Stimulated activated CD4-positive, alpha-beta T cell treated with anti-CD3 and anti-CD28 coated beads, Interleukin-4, amount 100 ng/mL, for 24 hours (primary cell): Measurements from ENCODE around the gene TFG.

Source experiments
- DNase-seq: peaks from one replicate; pipeline ENCODE4 v3.0.0-alpha.2; 2020

TFG gene

DNA sequence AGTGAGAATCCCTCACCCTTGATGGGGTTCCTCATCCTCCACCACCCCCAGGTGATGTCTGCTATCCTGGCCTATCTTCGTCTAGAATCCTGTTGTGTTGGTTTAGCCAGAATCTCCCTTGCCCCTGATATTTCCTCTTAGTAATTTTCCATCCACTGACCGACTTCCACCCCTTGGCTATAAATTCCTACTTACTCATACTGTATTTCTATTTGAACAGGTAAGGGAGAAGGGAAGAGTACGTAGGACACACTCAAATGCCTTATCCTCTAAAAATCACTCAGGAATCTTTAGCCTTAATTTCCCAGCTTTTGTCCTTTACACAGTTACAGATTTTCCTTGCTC is 678 bp upstream of the TFG start:
- no peak for DNase-seq

DNA sequence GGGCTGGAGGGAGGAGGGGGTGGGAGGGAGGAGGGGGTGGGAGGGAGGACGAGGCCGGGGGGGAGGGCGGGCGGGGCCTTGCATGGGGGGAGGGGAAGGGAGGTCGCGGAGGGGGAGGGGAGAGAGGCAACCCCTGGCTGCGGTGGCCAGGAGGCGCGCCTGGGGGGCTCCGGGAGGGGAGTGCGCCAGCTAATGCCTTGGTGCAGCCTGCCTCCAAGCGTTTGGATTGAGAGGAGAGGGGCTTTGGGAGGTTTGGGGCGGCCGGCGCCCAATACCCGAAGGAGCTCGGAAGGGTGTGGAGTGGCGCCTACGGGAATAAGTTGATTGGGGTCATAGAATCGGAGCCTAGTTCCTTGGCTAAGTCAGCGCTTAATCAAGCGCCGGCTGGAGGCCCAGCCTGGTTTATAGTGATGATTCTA is 557 bp downstream of the TFG start:
- peak; percentile 40 for DNase-seq

DNA sequence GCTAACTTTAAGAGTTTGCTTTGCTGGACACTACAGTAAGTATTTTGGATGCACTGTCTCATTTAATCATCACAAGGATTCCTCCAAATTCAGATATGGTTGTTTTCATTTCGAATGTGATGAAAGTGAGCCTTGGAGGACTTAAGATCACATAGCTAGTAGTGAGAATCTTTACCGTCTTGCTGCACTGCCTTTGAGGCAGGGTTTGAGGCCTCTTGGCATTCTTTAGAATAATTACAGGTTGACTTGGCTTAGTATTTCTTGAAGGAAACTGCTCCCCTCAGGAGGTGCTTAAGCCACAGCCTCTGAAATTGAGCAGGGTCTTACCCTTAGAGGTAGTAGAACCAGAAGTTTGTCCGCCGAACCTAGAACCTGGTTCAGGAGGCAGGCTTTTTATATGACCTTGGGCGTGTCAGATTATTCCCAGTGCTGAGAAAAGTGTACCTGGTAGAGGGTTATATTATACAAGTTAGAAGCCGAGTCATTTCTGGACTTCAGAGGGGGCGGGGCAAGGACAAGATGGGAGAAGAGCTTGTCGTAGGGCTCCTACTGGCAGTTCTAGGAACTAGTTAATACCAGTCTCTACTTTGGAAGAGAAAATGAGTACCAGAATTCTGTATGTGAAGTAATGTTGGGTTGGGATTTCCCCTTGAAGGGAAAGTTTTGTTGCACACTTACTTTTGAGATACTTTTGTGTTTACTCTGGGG is 1.1 kb downstream of the TFG start:
- peak; percentile 79 for DNase-seq

DNA sequence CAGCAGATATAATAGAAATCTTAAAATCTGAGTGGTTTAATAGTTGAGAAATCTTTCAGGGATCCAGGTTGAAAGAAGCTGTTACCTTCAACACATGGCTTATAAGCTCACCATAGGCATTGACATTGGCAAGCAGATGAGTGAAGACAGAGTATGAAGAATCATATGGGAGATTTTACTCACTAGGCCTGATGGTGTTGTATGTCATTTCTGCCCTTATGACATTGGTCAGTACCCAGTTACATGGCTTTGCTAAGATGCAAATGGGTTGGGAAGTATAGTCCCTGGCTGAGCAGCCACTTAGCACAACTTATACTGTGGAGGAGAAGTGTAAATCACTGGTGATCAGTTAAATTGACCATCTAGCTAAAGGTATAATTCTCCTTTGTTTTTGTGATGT is 5.9 kb downstream of the TFG start:
- DNase-seq: no peak

DNA sequence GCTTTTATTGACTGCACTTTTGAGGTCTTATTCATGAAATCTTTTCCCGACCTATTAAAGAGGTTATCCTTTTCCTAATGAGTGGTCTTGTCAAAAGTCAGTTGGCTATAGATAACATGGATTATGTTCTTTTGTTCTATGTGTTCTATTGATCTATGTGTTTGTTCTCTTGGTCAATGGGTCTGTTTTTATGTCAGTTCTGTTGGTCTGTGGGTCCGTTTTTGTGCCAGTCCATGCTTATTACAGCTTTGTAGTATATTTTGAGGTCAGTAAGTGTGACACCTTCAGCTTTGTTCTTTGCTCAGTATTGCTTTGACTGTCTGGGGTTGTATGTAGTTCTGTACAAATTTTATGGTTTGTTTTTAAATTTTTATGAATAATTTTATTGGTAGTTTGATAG is 7.8 kb downstream of the TFG start:
- DNase-seq: no peak

DNA sequence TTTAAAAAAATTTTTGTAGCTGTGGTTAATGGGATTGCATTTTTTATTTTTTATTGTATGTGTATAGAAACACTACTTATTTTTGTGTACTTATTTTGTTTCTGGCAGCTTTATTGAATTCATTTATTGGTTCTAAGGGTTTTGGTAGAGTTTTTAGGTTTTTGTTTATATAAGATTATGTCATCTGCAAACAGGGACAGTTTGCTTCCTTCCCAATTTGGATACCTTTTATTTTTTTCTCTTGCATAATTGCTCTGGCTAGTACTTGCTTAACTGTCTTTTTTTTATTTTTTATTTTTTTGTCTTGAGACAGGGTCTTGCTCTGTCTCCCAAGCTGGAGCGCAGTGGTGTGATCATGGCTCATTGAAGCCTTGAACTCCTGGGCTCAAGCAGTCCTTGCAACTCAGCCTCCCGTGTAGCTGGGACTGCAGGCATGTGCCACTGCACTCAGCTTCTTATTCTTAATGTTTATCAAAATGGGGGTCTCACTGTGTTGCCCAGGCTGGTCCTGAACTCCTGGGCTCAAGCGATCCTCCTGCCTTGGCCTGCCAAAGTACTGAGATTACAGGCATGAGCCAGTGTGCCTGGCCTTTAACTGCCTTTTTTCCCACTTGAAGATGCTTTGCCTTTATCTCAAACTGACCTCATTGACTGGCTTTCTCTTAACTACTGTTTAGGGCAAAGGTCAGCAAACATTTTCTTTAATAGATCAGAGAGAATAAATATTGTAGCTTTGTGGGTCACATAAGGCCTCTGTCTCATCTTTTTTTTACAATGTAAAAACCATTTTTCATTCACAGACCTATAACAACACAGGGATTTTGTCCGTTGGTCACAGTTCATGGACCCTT is 8.6 kb downstream of the TFG start:
- no peak for DNase-seq

DNA sequence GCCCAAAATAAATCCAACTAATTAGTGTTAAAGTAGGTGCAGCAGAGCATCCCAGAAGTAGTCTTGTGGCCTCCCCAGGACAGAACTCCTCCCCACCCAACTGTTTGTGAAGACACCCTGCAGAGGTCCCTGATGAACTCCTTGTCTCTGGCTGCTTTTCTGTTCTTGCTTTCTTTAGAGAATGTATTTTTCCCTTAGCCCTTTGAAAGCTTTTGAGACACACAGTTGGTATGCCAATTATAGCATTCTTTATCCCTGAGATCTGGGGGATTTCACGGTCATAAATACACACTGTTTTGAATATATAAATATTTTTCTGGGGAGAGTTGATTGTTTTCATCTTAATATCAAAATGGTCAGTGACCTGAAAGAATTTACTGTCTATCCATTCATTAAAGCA is 9.8 kb downstream of the TFG start:
- DNase-seq: no peak

DNA sequence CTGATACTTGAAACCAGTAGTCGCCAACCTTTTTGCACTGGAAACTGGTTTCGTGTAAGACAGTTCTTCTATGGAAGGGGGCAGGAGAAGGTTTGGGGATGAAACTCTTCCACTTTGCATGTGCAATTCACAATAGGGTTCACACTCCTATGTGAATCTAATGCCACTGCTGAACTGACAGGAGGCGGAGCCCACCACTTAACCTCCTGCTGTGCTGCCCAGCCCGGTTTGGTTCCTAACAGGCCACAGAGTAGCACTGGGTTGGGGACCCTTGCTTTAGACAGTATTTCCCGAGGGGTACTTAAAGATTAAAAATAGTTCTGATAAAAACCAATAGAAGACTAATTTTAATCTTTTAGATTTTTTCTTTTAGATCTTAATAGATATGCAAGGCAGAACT is 11.1 kb downstream of the TFG start:
- DNase-seq: no peak

DNA sequence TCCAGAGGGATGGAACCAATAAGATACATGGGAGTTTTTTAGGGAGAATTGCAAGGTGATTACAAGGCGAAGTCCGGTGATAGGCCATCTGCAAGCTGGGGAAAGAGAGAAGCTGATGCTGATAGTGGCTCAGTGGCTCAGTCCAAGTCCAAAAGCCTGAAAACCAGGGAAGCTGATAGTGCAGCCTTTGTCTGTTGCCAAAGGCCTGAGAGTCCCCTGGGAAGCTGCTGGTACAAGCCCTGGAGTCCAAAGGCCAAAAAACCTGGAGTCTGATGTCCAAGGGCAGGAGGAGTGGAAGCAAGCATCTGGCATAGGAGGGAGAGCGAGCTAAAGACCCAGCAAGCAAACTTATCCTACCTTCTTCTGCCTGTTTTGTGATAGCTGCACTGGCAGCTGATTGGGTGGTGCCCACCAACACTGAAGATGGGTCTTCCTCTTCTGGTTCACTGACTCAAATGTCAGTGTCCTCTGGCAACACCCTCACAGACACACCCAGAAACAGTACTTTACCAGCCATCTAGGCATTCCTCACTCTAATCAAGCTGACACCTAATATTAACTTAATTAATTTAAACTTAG is 16.7 kb downstream of the TFG start:
- no peak for DNase-seq

DNA sequence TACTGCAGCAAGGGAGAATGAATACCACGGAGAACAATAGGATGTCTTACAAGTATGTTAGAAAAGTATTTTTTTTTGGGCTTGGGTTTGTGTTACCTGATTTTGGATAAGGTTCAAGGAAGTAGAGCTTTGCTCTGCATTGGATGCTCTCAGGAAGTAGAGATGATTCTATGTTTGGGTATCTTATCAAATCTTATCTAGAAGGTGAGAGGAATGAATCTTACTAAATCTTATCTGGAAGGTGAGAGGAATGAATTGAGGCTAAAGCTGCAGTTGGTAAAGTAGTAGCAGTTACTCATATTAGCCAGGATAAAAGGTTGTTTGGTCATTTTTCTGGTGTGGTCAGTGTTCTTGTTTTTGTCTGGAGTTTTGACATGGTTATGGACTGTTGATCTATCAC is 17.4 kb downstream of the TFG start:
- DNase-seq: no peak

DNA sequence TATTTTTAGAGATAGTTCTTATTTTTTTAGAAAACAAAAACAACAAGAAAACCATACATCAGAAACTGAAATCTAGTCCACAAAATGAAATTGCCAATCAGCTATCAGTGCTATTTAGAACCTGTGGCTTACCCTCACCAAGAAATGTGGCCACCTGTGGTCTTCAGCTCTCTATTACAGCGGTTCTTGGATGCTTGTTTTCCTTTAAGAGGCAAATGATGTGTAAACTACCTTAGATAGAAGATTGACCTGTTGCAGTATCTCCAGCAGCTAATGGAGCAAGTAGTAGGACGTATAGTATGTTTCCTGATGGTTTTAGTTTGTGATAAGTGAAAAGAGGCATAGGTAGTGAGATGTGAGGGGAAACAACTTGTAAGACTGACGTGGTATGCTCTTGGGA is 21.2 kb downstream of the TFG start:
- no peak for DNase-seq

DNA sequence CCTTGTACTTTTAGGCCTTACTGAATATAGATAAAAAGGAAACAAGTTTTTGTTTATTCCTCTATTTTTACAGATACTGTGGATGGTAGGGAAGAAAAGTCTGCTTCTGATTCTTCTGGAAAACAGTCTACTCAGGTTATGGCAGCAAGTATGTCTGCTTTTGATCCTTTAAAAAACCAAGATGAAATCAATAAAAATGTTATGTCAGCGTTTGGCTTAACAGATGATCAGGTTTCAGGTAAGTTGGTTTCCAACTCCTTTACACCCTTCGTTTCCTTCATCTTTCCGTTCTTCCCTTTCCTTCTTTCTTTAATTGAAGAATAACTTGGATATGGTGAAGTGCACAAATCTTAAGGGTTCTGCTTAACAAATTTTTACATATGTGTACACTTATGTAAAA is 23.1 kb downstream of the TFG start:
- DNase-seq: no peak

DNA sequence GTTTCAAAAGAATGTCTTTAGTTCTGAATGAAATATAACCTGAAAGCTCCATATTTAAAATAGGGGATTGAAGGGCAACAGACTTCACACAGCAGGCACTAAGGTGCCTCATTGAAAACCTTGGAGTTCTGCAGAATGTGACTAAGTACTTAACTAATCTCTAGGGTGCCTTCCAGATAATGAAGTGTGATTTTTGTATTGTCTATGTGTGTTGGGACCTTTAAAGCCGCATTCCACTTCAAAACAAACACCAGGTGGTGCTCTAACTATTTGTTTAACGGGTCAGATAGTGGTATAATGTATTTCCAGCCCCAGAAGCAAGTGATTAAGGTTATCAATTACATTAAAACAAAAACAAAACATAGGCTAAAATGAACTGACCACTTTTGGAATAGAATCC is 28.0 kb downstream of the TFG start:
- DNase-seq: no peak

DNA sequence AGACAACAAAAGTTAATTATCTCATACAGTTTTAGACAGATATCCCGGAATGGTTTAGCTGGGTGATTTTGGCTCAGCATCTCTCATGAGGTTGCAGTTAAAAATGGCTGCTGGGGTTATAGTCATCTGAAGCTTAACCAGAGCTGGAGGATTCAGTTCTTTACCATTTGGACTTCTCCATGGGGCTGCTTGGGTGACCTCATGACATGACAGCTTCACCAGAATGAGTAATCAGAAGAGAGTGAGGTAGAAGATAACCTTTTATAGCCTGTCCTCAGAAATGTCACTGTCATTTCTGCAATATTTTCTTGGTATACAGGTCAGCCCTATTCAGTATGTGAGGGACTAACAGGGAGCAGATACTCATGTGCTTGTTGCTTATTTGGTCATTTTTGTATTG is 30.9 kb downstream of the TFG start:
- DNase-seq: no peak

DNA sequence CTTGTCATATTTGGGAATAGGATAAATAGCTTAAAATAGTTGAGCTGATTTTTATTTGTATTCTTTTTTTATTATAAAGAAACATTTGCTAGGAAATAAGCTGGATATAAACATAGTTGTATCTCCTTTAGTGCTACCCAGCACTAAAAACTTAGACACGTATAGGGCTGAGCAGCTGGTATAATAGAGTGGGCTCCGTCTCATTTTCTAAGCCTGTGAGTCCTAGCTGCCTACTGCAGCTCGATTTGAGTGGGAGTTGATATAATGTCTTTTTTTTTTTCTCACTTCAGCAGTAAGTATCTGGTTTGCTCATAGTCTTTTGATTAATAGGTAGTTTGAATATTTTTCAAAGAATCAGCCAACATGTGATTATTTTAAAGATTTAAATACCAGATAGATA is 34.2 kb downstream of the TFG start:
- DNase-seq: no peak

DNA sequence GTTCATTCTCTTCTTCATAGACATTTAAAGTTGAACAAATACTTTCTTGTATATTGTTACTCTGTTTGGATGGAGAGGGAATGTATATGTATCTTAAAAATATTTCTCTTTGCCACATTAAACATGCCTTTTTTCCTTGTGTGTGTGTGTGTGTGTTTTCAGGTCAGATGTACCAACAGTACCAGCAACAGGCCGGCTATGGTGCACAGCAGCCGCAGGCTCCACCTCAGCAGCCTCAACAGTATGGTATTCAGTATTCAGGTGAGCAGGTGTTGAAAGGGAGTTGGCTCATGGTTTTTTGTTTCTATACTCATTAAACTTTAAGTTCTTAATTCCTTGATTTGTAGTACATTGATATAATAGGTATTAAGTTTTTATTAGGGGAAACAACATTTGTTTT is 35.4 kb downstream of the TFG start:
- DNase-seq: no peak

DNA sequence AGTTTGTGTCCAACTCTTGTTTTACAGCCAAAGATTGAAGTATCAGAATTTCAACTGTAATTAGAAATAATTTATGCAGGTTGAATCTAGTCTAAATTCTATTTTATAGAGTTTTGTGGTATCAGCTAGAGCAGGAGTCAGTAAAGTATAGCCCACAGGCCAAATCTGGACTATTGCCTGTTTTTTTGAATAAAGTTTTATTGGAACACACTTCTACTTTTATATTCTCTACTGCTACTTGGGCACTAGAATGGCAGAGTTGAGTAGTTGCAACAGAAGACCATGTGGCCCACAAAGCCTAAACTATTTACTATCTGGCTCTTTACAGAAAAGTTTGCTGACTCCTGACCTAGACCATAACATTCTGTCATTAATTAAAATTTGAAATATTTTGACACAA is 36.3 kb downstream of the TFG start:
- no peak for DNase-seq

DNA sequence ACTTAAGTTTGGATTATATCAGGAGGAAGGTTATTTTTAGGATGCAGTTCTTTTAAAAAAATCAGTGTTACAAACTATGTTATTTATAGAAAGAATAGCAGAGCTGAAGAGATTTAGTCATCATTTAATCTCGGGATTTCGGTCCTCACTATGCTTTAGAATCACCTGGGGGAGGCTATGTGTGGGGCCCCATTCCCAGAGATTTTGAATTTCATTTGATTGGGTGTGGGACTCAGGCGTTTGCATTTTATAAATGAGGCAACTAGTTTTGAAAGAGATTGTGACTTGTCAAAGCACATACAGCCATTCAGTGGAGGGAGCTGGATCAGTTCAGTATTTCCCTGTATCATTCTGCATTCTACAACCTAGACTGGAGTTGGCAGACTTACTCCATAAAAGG is 36.8 kb downstream of the TFG start:
- DNase-seq: no peak

DNA sequence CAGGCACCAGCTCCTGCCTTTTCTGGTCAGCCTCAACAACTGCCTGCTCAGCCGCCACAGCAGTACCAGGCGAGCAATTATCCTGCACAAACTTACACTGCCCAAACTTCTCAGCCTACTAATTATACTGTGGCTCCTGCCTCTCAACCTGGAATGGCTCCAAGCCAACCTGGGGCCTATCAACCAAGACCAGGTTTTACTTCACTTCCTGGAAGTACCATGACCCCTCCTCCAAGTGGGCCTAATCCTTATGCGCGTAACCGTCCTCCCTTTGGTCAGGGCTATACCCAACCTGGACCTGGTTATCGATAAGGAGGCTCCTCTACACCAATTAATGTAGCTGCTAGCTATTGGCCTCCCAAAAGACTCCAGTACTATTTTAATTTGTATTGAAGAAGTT is 38.9 kb downstream of the TFG start:
- no peak for DNase-seq

DNA sequence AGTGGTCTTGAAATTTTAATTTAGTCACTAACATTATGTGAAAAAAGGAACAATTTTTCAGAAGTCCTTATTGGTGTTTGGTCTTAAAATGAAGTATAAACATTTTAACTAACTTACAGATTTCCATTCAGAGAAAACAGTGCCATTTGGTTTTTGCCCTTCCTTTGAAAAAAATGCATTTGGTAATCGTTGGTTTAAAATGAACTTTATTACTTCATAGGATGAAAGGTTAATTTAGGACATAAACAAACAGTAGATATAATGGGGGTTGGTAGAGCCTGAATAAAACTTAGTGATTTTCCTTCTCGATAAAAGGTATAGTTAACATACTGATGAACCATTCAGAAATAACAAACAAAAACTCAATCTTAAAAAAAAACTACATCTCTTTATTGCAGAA is 39.7 kb downstream of the TFG start:
- DNase-seq: no peak

DNA sequence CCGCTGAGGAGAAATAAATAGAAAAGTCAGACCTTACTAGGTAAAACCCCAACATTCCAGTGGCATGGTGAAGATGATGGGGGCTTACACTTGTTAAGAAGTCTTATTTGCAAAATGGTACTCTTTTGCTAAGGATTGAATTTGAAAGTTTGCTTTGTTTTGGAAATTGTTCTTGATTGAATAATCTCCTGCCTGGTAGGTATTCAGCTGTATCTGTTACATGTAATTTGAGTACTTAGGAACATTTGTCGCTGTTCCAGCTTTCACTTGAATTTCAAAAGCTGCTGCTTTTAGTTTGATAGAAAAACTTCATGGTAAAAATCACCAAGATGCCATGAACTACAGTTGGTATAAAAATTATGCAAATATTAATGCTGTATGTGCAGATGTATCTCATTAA is 44.6 kb downstream of the TFG start:
- no peak for DNase-seq

DNA sequence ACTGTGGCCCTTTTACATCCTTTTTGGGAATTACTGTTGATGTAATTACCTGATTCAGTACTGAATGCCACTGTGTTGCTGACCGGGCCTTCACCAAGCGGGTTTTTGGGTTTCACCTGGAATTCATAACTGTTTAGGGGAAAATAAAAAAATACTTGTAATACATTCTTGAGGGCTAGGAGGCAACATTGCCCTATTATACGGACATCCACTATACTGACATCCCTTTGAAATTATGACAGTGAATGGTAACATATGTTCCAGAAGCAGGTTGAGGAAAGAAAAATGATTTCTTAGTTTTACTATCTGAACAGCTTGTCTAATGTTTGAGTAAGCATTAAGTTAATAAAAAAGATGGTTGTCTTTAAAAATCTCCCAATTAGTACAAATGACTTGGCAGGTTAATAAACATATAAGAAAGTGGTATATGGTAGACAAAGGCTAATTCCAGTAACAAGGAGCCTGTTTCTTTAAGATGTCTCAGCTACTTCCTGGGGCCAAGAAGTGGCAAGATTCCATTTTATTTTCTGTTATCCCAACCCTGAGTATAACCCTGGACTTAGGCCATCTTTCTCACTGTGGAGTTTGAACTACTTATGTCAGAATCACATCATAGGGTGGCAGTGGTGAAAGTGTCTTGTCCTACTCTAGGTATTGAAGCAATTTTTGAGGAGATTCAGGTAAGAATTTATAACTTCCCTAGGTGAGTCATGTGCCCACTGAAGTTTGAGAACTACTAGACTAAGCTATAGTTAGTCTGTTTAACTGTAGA is 45.5 kb downstream of the TFG start:
- no peak for DNase-seq

DNA sequence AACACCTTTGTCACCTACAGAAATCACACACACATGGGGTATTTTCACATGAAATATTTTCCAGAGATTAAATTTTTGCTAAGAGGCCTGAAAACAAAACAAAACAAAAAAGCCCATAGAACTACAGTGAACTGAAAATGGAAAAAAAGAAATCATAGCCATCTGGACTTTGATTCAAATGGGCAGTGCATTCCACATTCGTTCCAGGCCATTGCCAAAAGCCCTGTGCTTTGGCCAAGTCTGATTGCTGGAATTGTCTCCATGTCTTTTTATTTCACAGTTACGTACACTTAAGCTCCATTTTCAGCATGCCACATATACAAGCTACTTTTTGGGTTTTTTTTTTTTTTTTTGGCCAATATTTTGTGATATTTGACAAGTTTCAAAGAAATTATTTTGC is 47.1 kb downstream of the TFG start:
- no peak for DNase-seq

DNA sequence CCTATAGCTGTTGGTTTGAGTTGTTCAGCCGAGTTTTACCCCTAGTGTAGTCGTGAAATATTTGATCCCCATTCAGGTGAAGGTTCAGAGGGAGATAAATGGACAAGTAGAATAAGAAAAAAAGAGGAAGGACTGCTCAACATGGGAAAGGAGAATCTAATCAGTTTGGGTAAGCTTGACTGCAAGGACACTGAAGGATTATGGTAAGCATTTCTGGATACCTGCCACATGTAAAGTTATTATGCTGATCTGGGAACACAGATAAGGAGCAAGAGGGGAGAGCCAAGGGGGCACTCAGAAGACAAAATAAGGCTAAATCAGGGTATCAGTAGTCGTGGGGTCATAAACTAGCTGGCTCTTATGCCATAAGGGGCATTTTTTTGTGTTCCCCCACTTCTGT is 49.9 kb downstream of the TFG start:
- DNase-seq: no peak
